HEK293 (cell line): ENCODE data around the gene CSTPP1.

Experiments used
- CTCF ChIP-seq: fragments of 450-650 bp; formaldehyde crosslinking; IDR thresholded peaks from 2 replicates; pipeline ENCODE4 v1.5.1; 2016; ENCODE audit warnings: missing biosample characterization, missing genetic modification characterization
- EGR2 ChIP-seq: fragments of 450-650 bp; formaldehyde crosslinking; IDR thresholded peaks from 2 replicates; pipeline ENCODE4 v1.5.1; 2016; ENCODE audit warnings: low read depth, missing biosample characterization, missing genetic modification characterization
- HOXA7 ChIP-seq: sonication (generic); formaldehyde crosslinking; IDR thresholded peaks from 2 replicates; pipeline ENCODE4 v1.8.1; 2022; ENCODE audit warnings: missing genetic modification reagents, borderline replicate concordance
- WT1 ChIP-seq: fragments of 450-650 bp; formaldehyde crosslinking; IDR thresholded peaks from 2 replicates; pipeline ENCODE4 v1.5.1; 2016; ENCODE audit warnings: missing biosample characterization, missing genetic modification characterization
- ZNF10 ChIP-seq: fragments of 450-650 bp; formaldehyde crosslinking; IDR thresholded peaks from 2 replicates; pipeline ENCODE4 v1.5.1; 2017; ENCODE audit warnings: missing biosample characterization, missing genetic modification characterization
- ZNF121 ChIP-seq: fragments of 450-650 bp; formaldehyde crosslinking; IDR thresholded peaks from 2 replicates; pipeline ENCODE4 v1.5.1; 2016; ENCODE audit warnings: missing biosample characterization, missing genetic modification characterization
- ZNF184 ChIP-seq: fragments of 450-650 bp; IDR thresholded peaks from 2 replicates; pipeline ENCODE4 v1.5.1; 2018; ENCODE audit warnings: missing biosample characterization, mild to moderate bottlenecking, missing genetic modification characterization
- ZNF530 ChIP-seq: fragments of 450-650 bp; formaldehyde crosslinking; IDR thresholded peaks from 2 replicates; pipeline ENCODE4 v1.5.1; 2016; ENCODE audit warnings: low read depth, missing biosample characterization, missing genetic modification characterization
- TF ChIP-seq, protein P1 (sequence below): fragments of 450-650 bp; formaldehyde crosslinking; IDR thresholded peaks from 2 replicates; pipeline ENCODE4 v1.5.1; 2016; ENCODE audit warnings: missing biosample characterization, missing genetic modification characterization, low read depth

DNA sequence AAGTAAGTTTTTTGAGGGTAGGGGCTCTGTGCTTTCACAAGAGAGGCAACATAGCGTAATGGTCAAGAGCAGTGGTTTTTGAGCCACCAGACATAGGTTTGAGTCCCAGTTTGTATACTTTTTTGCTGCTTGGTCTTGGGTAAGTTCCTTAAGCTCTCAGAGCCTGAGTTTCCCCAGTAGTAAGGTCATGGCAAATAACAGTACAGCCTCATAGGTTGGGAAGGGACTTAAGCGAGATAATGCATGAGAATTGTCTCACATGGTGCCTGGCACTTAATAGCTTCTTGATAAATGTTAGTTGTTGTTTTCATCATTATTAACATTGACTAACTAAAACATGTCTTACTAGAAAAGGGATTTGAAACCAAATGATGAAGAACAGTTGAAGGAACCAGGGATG lies 157.0 kb downstream of the CSTPP1 start:
- no peak for TF ChIP-seq CTCF (tag by site-specific recombination)
- no peak for TF ChIP-seq ZNF121 (tag by site-specific recombination)
- no peak for TF ChIP-seq HOXA7 (CRISPR knock-in tag)
- no peak for TF ChIP-seq ZNF10 (tag by site-specific recombination)
- no peak for TF ChIP-seq ZNF530 (tag by site-specific recombination)
- TF ChIP-seq ZNF184 (tag by site-specific recombination) = no peak
- TF ChIP-seq EGR2 = no peak
- no peak for TF ChIP-seq WT1 (tag by site-specific recombination)
- TF ChIP-seq, protein P1, sequence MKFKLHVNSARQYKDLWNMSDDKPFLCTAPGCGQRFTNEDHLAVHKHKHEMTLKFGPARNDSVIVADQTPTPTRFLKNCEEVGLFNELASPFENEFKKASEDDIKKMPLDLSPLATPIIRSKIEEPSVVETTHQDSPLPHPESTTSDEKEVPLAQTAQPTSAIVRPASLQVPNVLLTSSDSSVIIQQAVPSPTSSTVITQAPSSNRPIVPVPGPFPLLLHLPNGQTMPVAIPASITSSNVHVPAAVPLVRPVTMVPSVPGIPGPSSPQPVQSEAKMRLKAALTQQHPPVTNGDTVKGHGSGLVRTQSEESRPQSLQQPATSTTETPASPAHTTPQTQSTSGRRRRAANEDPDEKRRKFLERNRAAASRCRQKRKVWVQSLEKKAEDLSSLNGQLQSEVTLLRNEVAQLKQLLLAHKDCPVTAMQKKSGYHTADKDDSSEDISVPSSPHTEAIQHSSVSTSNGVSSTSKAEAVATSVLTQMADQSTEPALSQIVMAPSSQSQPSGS (tag by site-specific recombination) = no peak
